Neural cell (in vitro differentiated cells): ENCODE measurements around the gene BMERB1. TPM values are rescaled to one million over a fixed set of nuclear protein-coding genes. Genes with fewer than 3 reads are reported as not detected.

ENCODE experiments used
- H2AFZ ChIP-seq: fragments of 200-600, 300-800 bp; sonication (generic), shearing (Covaris generic); 2 replicates; pipeline ENCODE4 v1.6.0; 2014; ENCODE audit warnings: low read depth, mild to moderate bottlenecking, antibody characterized with exemption, low read length, moderate library complexity
- H3F3A ChIP-seq: fragments of 200-600 bp; shearing (Covaris generic); 2 replicates; pipeline ENCODE4 v1.6.1; 2016; ENCODE audit warnings: mild to moderate bottlenecking, moderate library complexity, mixed read lengths, antibody characterized with exemption, low read length; ENCODE audit not compliant: insufficient read depth, poor library complexity, severe bottlenecking
- H3K27ac ChIP-seq: fragments of 200-600, 300-800 bp; sonication (generic), shearing (Covaris generic); 2 replicates; pipeline ENCODE4 v1.5.1; 2014; ENCODE audit warnings: mild to moderate bottlenecking, low read length, moderate library complexity
- H3K27me3 ChIP-seq: fragments of 300-800, 200-600 bp; sonication (generic), shearing (Covaris generic); 2 replicates; pipeline ENCODE4 v1.6.0; 2014; ENCODE audit warnings: mild to moderate bottlenecking, low read depth, low read length, moderate library complexity; ENCODE audit not compliant: insufficient read depth
- H3K36me3 ChIP-seq: fragments of 300-800, 200-600 bp; sonication (generic), shearing (Covaris generic); 2 replicates; pipeline ENCODE4 v1.5.1; 2014; ENCODE audit warnings: mild to moderate bottlenecking, antibody characterized with exemption, low read length, moderate library complexity; ENCODE audit not compliant: insufficient read depth
- H3K4me2 ChIP-seq: fragments of 300-800, 200-600 bp; sonication (generic), shearing (Covaris generic); 2 replicates; pipeline ENCODE4 v1.6.0; 2014; ENCODE audit warnings: mild to moderate bottlenecking, low read length
- H3K4me3 ChIP-seq: fragments of 300-800, 200-600 bp; sonication (generic), shearing (Covaris generic); 2 replicates; pipeline ENCODE4 v1.5.1; 2014; ENCODE audit warnings: mild to moderate bottlenecking, low read length, moderate library complexity
- H3K79me2 ChIP-seq: fragments of 200-600 bp; shearing (Covaris generic); replicated peaks from 2 replicates; pipeline ENCODE4 v1.6.0; 2014; ENCODE audit warnings: mild to moderate bottlenecking, low read length, moderate library complexity; ENCODE audit not compliant: insufficient read depth
- H3K9ac ChIP-seq: fragments of 300-800, 200-600 bp; sonication (generic), shearing (Covaris generic); 2 replicates; pipeline ENCODE4 v1.6.1; 2016; ENCODE audit warnings: mild to moderate bottlenecking, low read length, mixed read lengths
- H3K9me2 ChIP-seq: fragments of 200-600 bp; shearing (Covaris generic); 2 replicates; pipeline ENCODE4 v1.6.1; 2016; ENCODE audit warnings: mild to moderate bottlenecking, low read length, mixed read lengths; ENCODE audit not compliant: insufficient read depth
- H3K9me3 ChIP-seq: fragments of 200-600, 300-800 bp; sonication (generic), shearing (Covaris generic); 2 replicates; pipeline ENCODE4 v1.6.1; 2016; ENCODE audit warnings: mild to moderate bottlenecking, mixed run types, low read length, moderate library complexity, mixed read lengths
- H4K20me1 ChIP-seq: fragments of 200-600 bp; shearing (Covaris generic); 2 replicates; pipeline ENCODE4 v1.6.1; 2016; ENCODE audit warnings: mild to moderate bottlenecking, mixed run types; ENCODE audit not compliant: insufficient read depth
- EP300 ChIP-seq: fragments of 450-650 bp; conservative IDR thresholded peaks from 2 replicates; pipeline ENCODE4 v1.6.1; 2014; ENCODE audit warnings: antibody characterized with exemption, mild to moderate bottlenecking, moderate library complexity; ENCODE audit not compliant: poor library complexity, severe bottlenecking
- EZH2 ChIP-seq: fragments of 200-600, 300-800 bp; shearing (Covaris generic), sonication (generic); IDR thresholded peaks from 2 replicates; pipeline ENCODE4 v1.6.1; 2014; ENCODE audit warnings: antibody characterized with exemption, low read length, borderline replicate concordance, mild to moderate bottlenecking; ENCODE audit not compliant: insufficient read depth, poor library complexity, severe bottlenecking
- MXI1 ChIP-seq: fragments of 450-650 bp; conservative IDR thresholded peaks from 2 replicates; pipeline ENCODE4 v1.6.1; 2014; ENCODE audit warnings: antibody characterized with exemption, mild to moderate bottlenecking; ENCODE audit not compliant: poor library complexity, severe bottlenecking
- POLR2AphosphoS5 ChIP-seq: IDR thresholded peaks from 2 replicates; pipeline ENCODE4 v1.6.1; 2012
- RAD21 ChIP-seq: fragments of 450-650 bp; conservative IDR thresholded peaks from 2 replicates; pipeline ENCODE4 v1.6.1; 2014; ENCODE audit warnings: antibody characterized with exemption, mild to moderate bottlenecking, moderate library complexity
- SMC3 ChIP-seq: fragments of 450-650 bp; conservative IDR thresholded peaks from 2 replicates; pipeline ENCODE4 v1.6.1; 2014; ENCODE audit warnings: antibody characterized with exemption, mild to moderate bottlenecking, moderate library complexity; ENCODE audit not compliant: poor library complexity
- TAF1 ChIP-seq: IDR thresholded peaks from 2 replicates; pipeline ENCODE4 v1.6.1; 2012; ENCODE audit warnings: low read depth
- polyA plus RNA-seq: library from polyadenylated mRNA; depleted of rRNA; stranded (reverse); fragments of >200 nt; gene quantifications from 2 replicates; pipeline ENCODE4 v1.2.3, GENCODE V29; 2014
- TF ChIP-seq, protein P1 (sequence below): fragments of 450-650 bp; IDR thresholded peaks from 2 replicates; pipeline ENCODE4 v1.5.1; 2014; ENCODE audit warnings: antibody characterized with exemption, mild to moderate bottlenecking, moderate library complexity; ENCODE audit not compliant: poor library complexity, severe bottlenecking
- TF ChIP-seq, protein P2 (sequence below): IDR thresholded peaks from 2 replicates; pipeline ENCODE4 v1.6.1; 2012; ENCODE audit warnings: borderline replicate concordance

BMERB1 gene
- polyA plus RNA-seq, 1 donor from 2014 or later, result 149 TPM

DNA sequence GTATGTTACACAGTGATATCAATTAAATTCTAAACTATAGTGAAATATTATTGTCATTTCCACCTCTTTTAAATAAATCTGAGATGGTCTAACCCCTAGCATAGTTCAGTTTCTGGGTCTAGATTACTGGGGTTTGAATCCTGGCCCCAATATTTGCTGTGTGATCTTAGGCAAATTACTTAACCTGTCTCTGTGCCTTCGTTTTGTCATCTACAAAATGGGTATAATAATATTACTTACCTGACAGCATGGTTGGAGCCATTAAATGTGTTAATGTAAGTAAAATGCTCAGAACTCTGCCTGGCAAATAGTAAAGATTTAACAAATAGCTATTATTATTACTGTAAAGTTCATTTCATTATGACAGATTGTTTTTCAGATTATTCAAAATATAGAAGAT, 52.3 kb downstream of the BMERB1 start:
- TF ChIP-seq TAF1 (no peak), POLR2AphosphoS5 (no peak)
- TF ChIP-seq, protein P1, sequence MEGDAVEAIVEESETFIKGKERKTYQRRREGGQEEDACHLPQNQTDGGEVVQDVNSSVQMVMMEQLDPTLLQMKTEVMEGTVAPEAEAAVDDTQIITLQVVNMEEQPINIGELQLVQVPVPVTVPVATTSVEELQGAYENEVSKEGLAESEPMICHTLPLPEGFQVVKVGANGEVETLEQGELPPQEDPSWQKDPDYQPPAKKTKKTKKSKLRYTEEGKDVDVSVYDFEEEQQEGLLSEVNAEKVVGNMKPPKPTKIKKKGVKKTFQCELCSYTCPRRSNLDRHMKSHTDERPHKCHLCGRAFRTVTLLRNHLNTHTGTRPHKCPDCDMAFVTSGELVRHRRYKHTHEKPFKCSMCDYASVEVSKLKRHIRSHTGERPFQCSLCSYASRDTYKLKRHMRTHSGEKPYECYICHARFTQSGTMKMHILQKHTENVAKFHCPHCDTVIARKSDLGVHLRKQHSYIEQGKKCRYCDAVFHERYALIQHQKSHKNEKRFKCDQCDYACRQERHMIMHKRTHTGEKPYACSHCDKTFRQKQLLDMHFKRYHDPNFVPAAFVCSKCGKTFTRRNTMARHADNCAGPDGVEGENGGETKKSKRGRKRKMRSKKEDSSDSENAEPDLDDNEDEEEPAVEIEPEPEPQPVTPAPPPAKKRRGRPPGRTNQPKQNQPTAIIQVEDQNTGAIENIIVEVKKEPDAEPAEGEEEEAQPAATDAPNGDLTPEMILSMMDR, result no peak
- no peaks in the 10 kb centered on the region for H3K79me2 ChIP-seq

DNA sequence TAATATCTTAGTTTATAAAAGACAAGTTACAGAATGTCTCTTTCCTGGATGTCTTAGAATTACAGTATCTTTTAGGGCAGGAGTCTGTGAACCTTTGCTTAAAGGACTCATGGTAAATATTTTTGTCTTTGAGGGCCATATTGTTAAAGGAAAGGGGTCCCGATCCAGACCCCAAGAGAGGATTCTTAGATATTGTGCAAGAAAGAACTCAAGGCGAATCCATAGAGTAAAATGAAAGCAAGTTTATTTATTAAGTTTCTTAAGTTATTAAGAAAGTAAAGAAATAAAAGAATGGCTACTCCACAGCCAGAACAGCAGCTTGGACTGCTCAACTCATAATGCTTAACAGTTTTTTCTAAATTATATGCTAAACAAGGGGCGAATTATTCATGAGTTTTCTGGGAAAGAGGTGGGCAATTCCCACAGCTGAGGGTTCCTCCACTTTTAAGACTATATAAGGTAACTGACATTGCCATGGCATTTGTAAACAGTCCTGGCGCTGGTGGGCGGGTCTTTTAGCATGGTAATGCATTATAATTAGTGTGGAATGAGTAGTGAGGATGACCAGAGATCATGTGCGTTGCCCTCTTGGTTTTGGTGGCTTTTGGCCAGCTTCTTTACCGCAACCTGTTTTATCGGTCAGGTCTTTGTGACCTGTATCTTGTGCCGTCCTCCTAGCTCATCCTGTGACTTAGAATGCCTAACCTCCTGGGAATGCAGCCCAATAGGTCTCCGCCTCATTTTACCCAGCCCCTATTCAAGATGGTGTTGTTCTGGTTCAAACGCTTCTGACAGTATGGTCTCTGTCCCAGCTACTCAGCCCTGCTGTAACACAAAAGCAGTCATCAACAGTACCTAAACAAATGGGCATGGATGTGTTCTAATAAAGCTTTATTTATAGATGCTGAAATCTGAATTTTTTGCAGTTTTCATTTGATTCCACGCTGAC, 53.2 kb downstream of the BMERB1 start:
- Histone ChIP-seq H3K79me2 (no peaks in the 10 kb centered on the region), H2AFZ (no peak overlapping the region), H3K4me3 (no peak overlapping the region), H3K27me3 (no peaks in the 10 kb centered on the region), H3K9ac (no peak overlapping the region), H3F3A (no peaks in the 10 kb centered on the region), H3K36me3 (no peaks in the 10 kb centered on the region), H3K27ac (no peak overlapping the region), H3K9me3 (no peaks in the 10 kb centered on the region), H3K9me2 (no peaks in the 10 kb centered on the region), H4K20me1 (no peaks in the 10 kb centered on the region), H3K4me2 (no peak overlapping the region)
- TF ChIP-seq SMC3, result no peak
- TF ChIP-seq POLR2AphosphoS5, result no peak
- no peak for TF ChIP-seq TAF1
- no peak for TF ChIP-seq MXI1
- TF ChIP-seq EZH2, result no peak
- TF ChIP-seq EP300, result no peak
- TF ChIP-seq RAD21, result no peak
- TF ChIP-seq, protein P2, sequence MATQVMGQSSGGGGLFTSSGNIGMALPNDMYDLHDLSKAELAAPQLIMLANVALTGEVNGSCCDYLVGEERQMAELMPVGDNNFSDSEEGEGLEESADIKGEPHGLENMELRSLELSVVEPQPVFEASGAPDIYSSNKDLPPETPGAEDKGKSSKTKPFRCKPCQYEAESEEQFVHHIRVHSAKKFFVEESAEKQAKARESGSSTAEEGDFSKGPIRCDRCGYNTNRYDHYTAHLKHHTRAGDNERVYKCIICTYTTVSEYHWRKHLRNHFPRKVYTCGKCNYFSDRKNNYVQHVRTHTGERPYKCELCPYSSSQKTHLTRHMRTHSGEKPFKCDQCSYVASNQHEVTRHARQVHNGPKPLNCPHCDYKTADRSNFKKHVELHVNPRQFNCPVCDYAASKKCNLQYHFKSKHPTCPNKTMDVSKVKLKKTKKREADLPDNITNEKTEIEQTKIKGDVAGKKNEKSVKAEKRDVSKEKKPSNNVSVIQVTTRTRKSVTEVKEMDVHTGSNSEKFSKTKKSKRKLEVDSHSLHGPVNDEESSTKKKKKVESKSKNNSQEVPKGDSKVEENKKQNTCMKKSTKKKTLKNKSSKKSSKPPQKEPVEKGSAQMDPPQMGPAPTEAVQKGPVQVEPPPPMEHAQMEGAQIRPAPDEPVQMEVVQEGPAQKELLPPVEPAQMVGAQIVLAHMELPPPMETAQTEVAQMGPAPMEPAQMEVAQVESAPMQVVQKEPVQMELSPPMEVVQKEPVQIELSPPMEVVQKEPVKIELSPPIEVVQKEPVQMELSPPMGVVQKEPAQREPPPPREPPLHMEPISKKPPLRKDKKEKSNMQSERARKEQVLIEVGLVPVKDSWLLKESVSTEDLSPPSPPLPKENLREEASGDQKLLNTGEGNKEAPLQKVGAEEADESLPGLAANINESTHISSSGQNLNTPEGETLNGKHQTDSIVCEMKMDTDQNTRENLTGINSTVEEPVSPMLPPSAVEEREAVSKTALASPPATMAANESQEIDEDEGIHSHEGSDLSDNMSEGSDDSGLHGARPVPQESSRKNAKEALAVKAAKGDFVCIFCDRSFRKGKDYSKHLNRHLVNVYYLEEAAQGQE, result no peak
- TF ChIP-seq, protein P1, result no peak

More for the DNA sequence above, 52.3 kb downstream of the BMERB1 start:
- Histone ChIP-seq H3K9me3 (no peaks in the 10 kb centered on the region), H3K9me2 (no peaks in the 10 kb centered on the region), H2AFZ (no peak overlapping the region), H3K4me3 (no peak overlapping the region), H3K27me3 (no peaks in the 10 kb centered on the region), H3K9ac (no peak overlapping the region), H3F3A (no peaks in the 10 kb centered on the region), H3K27ac (no peak overlapping the region), H3K36me3 (no peaks in the 10 kb centered on the region), H4K20me1 (no peaks in the 10 kb centered on the region), H3K4me2 (no peak overlapping the region)
